Glutamatergic neuron (in vitro differentiated cells): ENCODE measurements around the gene TMPRSS12. TPM values are rescaled to one million over a fixed set of nuclear protein-coding genes. Genes with fewer than 3 reads are reported as not detected.
"Not testable (repeated sequence)": the region's sequence is repeated elsewhere in the genome, so short reads cannot be mapped to it uniquely, and the experiment has no call there.

Experiments
- DNase-seq: peaks from one replicate; pipeline ENCODE4 v3.0.0; 2022
- H3K27ac Mint-ChIP-seq: one replicate; pipeline ENCODE4 v1.8.0; 2020; ENCODE audit warnings: mild to moderate bottlenecking, mixed read lengths, inconsistent platforms; ENCODE audit not compliant: unreplicated experiment
- H3K27me3 Mint-ChIP-seq: one replicate; pipeline ENCODE4 v1.8.0; 2020; ENCODE audit warnings: mild to moderate bottlenecking, moderate library complexity, mixed read lengths, inconsistent platforms; ENCODE audit not compliant: unreplicated experiment
- H3K36me3 Mint-ChIP-seq: one replicate; pipeline ENCODE4 v1.8.0; 2020; ENCODE audit warnings: mild to moderate bottlenecking, mixed read lengths, inconsistent platforms; ENCODE audit not compliant: unreplicated experiment
- H3K4me1 Mint-ChIP-seq: one replicate; pipeline ENCODE4 v1.8.0; 2020; ENCODE audit warnings: mild to moderate bottlenecking, low read depth, mixed read lengths, inconsistent platforms; ENCODE audit not compliant: unreplicated experiment
- H3K4me3 Mint-ChIP-seq: one replicate; pipeline ENCODE4 v1.8.0; 2020; ENCODE audit warnings: mild to moderate bottlenecking, mixed read lengths, inconsistent platforms; ENCODE audit not compliant: unreplicated experiment
- H3K9me3 Mint-ChIP-seq: one replicate; pipeline ENCODE4 v1.8.0; 2020; ENCODE audit warnings: mild to moderate bottlenecking, moderate library complexity, mixed read lengths, inconsistent platforms; ENCODE audit not compliant: unreplicated experiment
- total RNA-seq: library from RNA; stranded (reverse); fragmentation: NEBNext Ultra II Directional; extraction: Animal tissue kit (Norgen Biotek cat#: 25700); gene quantifications from one replicate; pipeline ENCODE4 v1.2.1, GENCODE V29; 2021; ENCODE audit not compliant: unreplicated experiment
- TF ChIP-seq, protein P1 (sequence below): fragments of 200-600 bp; sonication (generic); IDR thresholded peaks from one replicate; pipeline ENCODE4 v1.5.0; 2021; ENCODE audit not compliant: partially characterized antibody, unreplicated experiment

TMPRSS12 gene
- total RNA-seq, 1 donor from 2014 or later = not detected

DNA sequence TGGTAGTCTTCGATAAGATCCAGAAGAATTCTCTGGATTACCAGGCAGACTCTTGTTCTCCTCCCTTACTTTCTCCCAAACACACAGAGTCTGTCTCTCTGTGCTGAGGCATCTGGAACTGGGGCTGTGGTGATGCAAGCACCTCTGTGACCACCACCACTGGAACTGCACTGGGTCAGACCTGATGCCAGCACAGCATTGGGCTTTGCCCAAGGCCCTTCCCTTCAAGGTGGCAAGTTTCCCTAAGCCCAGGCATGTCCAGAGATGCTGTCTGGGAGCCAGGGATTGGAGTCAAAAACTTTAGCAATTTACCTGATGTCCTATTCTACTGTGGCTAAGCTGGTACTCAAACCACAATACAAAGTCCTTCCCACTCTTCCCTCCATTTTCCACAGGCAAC, 14.6 kb upstream of the TMPRSS12 start:
- H3K27me3 Mint-ChIP-seq = peaks cover 5% of the 10 kb centered on the region
- peaks cover 2% of the 10 kb centered on the region for H3K36me3 Mint-ChIP-seq
- no peak for DNase-seq
- TF ChIP-seq, protein P1, sequence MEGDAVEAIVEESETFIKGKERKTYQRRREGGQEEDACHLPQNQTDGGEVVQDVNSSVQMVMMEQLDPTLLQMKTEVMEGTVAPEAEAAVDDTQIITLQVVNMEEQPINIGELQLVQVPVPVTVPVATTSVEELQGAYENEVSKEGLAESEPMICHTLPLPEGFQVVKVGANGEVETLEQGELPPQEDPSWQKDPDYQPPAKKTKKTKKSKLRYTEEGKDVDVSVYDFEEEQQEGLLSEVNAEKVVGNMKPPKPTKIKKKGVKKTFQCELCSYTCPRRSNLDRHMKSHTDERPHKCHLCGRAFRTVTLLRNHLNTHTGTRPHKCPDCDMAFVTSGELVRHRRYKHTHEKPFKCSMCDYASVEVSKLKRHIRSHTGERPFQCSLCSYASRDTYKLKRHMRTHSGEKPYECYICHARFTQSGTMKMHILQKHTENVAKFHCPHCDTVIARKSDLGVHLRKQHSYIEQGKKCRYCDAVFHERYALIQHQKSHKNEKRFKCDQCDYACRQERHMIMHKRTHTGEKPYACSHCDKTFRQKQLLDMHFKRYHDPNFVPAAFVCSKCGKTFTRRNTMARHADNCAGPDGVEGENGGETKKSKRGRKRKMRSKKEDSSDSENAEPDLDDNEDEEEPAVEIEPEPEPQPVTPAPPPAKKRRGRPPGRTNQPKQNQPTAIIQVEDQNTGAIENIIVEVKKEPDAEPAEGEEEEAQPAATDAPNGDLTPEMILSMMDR = no peak
- no peak overlapping the region for H3K4me3 Mint-ChIP-seq
- no peak overlapping the region for H3K27ac Mint-ChIP-seq
- no peaks in the 10 kb centered on the region for H3K4me1 Mint-ChIP-seq
- H3K9me3 Mint-ChIP-seq = no peaks in the 10 kb centered on the region

DNA sequence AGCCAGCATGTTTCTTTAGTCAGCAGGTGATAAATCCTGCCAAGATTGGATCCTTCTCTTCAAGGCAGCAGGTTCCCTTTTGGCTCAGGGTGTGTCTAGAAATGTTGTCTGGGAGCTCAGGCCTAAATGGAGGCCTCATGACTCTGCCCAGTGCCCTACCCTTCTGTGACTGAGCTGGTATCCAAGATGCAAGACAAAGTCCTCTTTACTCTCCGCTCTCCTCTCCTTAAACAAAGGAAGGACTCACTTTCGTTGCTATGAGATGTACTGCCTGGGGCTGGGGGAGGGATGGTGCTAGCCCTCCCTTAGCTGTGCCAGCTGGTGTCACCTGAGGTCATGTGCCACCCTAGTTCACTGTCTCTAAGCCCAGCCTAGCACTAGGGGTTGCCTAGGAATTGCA, 13.8 kb upstream of the TMPRSS12 start:
- peaks cover 3% of the 10 kb centered on the region for H3K9me3 Mint-ChIP-seq
- H3K27me3 Mint-ChIP-seq = peaks cover 5% of the 10 kb centered on the region
- H3K4me1 Mint-ChIP-seq = no peaks in the 10 kb centered on the region
- H3K36me3 Mint-ChIP-seq = peaks cover 8% of the 10 kb centered on the region
- H3K4me3 Mint-ChIP-seq = no peak overlapping the region
- DNase-seq = no peak
- TF ChIP-seq, protein P1 = no peak
- H3K27ac Mint-ChIP-seq = no peak overlapping the region

DNA sequence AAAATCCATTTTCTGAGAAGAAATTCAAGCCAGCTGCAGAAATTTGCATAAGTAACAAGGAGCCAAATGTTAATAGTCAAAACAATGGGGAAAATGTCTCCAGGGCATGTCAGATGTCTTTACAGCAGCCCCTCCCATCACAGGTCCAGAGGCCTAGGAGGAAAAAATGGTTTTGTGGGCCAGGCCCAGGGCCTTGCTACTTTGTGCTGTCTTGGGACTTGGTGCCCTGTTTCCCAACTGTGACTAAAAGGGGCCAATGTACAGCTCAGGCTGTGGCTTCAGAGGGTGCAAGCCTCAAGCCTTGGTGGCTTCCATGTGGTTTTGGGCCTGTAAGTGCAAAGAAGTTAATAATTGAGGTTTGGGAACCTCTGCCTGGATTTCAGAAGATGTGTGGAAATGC, 8.9 kb upstream of the TMPRSS12 start:
- not testable (repeated sequence) for H3K4me3 Mint-ChIP-seq, H3K9me3 Mint-ChIP-seq, H3K4me1 Mint-ChIP-seq, H3K27ac Mint-ChIP-seq, DNase-seq, H3K27me3 Mint-ChIP-seq
- peaks cover 16% of the 10 kb centered on the region for H3K36me3 Mint-ChIP-seq

DNA sequence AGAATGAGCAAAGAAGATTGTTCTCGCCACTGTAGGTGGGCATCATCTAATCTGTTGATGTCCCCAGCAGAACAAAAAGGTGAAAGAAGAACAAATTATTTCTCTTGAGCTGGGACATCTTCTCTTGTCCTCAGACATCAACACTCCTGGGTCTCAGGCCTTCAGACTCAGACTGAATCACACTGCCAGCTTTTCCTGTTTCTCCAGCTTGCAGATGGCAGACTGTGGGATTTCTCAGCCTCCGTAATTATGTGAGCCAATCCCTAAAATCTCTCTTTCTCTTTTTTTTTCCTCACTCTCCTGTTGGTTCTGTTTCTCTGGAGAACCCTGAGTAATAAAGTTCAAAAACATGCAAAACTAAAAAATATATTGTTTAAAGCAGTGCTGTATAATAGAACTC, 3.7 kb upstream of the TMPRSS12 start:
- TF ChIP-seq, protein P1 = no peak
- Mint-ChIP-seq H3K9me3 (peaks cover 4% of the 10 kb centered on the region), H3K4me1 (no peaks in the 10 kb centered on the region), H3K36me3 (peaks cover 16% of the 10 kb centered on the region), H3K4me3 (no peak overlapping the region), H3K27me3 (peaks cover 5% of the 10 kb centered on the region), H3K27ac (no peak overlapping the region)
- no peak for DNase-seq

DNA sequence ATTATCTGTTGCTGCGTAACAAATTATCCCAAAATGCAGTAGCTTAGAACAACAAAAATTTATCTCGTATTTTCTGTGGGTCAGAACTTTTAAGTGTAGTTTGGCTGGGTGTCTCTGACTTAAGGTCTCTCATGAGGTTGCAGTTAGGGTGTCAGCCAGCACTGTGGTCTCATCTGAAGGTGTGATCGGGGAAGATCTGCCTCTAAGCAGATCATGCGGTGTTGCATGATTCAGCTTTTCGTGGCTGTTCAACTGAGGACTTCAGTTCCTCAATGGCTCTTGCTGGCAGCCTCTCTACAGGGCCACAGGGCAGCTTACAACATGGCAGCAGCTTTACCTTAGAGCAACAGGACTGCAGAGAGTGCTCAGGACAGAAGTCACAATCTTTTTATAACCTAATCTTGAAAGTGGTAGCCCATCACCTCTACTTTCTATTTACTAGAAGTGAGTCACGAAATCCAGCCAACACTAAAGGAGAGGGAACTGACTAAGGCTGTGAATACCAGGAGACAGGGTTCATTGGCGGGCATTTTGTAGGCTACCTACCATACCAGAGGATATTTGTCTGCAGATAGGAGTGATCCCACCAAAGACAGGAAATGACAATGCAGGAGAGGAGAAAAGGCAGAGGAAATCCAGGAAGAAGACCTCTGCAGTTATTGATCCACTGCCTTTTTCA, 1.8 kb upstream of the TMPRSS12 start:
- no peak overlapping the region for H3K27ac Mint-ChIP-seq
- H3K27me3 Mint-ChIP-seq = peaks cover 3% of the 10 kb centered on the region
- TF ChIP-seq, protein P1 = no peak
- no peaks in the 10 kb centered on the region for H3K4me1 Mint-ChIP-seq
- no peak overlapping the region for H3K4me3 Mint-ChIP-seq
- H3K9me3 Mint-ChIP-seq = no peaks in the 10 kb centered on the region
- no peak for DNase-seq
- H3K36me3 Mint-ChIP-seq = peaks cover 8% of the 10 kb centered on the region
